Fibroblast of villous mesenchyme (primary cell): ENCODE results near the gene MSI2. TPM values are rescaled to one million over a fixed set of nuclear protein-coding genes. Genes with fewer than 3 reads are reported as not detected.
A peak's percentile ranks its signal among the peaks of the same experiment; 100 is the strongest.

Experiments used
- DNase-seq: peaks from one replicate; pipeline ENCODE4 v3.0.0-alpha.2; 2010; ENCODE audit warnings: low read depth
- H3K4me3 ChIP-seq: 2 replicates; pipeline ENCODE4 v1.5.1; 2011; ENCODE audit warnings: low read depth, mild to moderate bottlenecking, low read length
- total RNA-seq: library from RNA; depleted of rRNA; stranded (reverse); fragments of >200 nt; gene quantifications from 2 replicates; pipeline ENCODE4 v1.2.3, GENCODE V29; 2012
- TF ChIP-seq, protein P1 (sequence below): IDR thresholded peaks from 2 replicates; pipeline ENCODE4 v1.5.1; 2012; ENCODE audit warnings: low read depth, mild to moderate bottlenecking, low read length; ENCODE audit not compliant: insufficient read depth

Gene MSI2
- total RNA-seq, 1 donor, result 50.1 TPM

DNA sequence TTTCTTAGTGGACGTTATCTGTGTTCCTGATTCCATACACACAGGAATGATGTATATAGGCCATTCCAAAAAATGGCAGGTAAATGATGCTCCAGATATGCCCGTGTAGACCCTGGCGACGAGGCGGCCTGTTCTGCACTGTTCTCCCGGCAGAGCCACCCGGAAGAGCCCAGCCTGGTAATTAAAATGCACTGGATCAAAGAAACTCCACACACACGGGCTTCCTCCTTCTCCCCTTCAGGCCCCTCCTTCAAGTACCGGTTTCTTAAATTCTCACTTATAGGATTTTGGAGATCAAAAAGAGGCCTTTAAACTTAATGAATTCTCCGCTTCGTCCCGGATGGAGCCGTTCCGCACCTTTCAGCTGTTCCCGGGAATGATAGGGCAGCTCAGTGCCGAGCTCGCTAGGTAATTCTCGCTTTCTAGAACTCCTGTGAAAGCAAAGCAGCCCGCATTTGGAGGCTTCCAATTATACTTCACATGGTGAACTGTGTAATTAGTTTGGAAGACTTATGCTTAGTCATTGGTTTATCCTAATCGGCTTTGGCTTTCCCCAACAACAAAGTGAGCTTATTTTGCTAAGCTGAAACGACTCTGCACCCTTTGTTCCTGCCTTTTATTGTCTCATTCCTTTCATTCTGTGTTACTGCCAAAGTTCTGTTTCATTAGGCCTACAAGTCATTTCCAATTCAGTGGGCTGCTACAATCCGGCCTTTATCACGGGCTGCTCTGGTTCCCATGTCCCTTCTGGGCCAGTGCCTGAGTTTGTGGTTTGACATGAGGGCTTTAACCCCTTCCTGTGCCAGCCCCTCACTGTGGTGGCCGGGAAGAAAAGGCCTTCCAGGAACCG lies 150.0 kb downstream of the MSI2 start:
- H3K4me3 ChIP-seq, result no peak overlapping the region
- TF ChIP-seq, protein P1, sequence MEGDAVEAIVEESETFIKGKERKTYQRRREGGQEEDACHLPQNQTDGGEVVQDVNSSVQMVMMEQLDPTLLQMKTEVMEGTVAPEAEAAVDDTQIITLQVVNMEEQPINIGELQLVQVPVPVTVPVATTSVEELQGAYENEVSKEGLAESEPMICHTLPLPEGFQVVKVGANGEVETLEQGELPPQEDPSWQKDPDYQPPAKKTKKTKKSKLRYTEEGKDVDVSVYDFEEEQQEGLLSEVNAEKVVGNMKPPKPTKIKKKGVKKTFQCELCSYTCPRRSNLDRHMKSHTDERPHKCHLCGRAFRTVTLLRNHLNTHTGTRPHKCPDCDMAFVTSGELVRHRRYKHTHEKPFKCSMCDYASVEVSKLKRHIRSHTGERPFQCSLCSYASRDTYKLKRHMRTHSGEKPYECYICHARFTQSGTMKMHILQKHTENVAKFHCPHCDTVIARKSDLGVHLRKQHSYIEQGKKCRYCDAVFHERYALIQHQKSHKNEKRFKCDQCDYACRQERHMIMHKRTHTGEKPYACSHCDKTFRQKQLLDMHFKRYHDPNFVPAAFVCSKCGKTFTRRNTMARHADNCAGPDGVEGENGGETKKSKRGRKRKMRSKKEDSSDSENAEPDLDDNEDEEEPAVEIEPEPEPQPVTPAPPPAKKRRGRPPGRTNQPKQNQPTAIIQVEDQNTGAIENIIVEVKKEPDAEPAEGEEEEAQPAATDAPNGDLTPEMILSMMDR, result no peak
- DNase-seq, result peak; percentile 70

DNA sequence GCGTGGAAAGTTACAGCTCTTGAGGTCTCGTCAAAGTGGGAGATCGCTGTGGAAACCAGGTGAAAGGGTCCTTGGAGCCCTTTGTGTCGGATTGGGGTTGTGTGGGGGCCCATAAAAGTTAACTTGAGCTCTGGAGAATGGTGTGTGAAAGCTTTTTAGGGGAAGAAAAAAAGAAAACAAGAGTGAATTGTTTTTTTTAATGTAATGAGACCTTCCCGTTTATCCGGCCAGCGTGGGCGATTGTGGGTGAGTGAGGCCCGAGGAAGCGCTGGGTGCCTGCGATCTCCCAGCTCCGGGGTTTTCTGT lies 150.6 kb downstream of the MSI2 start:
- H3K4me3 ChIP-seq, result no peak overlapping the region
- TF ChIP-seq, protein P1, result no peak
- DNase-seq, result no peak

DNA sequence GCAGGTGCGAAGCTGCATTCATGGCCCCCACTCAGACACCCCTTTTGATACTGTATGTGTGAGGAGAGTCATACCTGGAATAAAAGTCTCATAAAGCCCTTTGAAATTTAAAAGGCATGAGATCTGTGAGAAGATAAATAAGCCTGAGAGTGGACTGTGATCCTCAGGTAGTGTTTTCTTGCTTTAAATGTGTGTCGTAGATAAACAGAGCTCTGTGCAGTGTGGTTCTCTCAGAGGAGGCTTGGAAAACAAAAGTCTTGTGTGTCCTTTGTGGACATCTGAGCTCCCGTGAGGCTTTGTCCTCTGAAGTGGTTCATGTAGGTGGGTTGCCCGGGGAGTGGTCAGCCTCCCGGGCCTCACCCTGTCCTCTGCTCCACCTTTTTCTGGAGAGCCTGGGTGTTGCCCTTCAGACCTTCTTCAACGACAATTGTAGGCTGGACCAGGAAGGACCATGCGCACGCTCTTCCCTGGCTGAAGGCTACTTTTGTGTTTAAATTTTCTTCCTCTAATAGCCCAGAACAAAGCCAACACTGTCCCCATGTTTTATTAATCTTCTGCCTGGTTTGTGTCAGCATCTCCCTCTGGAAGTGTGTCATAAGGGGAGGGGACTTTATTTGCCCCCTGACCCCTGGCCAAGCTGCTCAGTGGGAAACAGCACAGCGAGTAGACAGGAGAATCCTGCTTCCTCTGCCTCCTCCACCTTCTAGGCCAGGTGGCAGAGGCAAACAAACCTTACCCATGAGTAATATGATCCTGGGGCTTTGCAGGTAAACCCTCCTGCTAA lies 151.2 kb downstream of the MSI2 start:
- TF ChIP-seq, protein P1, result no peak
- H3K4me3 ChIP-seq, result no peak overlapping the region
- no peak for DNase-seq

DNA sequence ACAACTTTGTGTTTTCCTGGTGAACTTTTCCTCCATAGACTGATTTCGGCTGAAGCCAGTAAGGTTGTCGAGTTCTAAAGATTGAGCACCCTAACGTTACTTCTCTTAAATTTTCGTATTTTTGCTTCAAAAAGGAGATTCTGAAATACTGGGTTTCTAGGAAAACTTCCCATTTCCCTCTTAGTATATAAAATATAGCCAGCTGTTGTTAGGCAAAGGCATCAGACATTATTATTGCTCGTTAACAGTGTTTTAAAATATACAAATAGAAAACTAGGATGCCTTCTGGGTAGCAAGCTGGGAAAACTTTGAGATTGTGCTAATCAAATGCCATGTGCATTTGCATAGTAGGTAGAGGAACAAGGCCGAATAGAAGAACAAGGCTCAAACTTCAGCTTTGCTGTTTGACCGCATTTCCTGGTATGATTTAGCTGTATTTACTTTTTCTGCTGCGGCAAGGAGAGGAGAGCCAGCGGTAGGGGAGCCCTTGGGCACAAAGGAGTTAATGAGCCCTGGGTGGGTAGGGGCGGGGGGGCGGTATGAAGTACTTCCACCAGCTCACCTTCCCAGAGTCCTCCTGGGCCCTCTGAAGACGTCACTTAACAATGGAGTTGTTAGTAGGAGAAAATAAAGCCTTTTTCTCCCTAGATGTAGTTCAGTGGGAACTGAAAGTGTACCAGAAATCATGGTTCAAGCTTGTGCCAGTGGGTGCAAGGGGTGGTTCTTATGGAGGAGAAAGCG lies 151.9 kb downstream of the MSI2 start:
- no peak for DNase-seq
- H3K4me3 ChIP-seq, result no peak overlapping the region
- TF ChIP-seq, protein P1, result no peak

DNA sequence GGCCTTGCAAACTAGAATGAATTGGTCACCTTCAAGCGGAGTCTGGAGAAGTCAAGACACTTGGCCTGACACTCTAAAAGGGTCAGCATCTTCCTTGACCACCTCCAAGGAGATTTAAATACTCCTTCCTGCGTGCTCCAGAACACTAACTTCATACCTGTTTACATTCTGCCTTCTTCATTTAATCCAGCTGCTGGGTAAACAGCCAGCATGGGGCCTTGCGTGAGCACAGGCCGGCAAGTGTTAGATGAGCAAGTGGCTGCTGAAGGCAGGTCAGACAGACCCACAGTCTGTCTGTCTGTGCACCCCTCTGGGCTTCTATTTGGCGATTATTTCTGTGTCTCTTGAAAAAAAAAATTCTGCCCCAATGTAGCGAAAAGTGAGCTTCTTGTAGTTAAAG lies 153.8 kb downstream of the MSI2 start:
- no peak overlapping the region for H3K4me3 ChIP-seq
- no peak for DNase-seq
- TF ChIP-seq, protein P1, result no peak

DNA sequence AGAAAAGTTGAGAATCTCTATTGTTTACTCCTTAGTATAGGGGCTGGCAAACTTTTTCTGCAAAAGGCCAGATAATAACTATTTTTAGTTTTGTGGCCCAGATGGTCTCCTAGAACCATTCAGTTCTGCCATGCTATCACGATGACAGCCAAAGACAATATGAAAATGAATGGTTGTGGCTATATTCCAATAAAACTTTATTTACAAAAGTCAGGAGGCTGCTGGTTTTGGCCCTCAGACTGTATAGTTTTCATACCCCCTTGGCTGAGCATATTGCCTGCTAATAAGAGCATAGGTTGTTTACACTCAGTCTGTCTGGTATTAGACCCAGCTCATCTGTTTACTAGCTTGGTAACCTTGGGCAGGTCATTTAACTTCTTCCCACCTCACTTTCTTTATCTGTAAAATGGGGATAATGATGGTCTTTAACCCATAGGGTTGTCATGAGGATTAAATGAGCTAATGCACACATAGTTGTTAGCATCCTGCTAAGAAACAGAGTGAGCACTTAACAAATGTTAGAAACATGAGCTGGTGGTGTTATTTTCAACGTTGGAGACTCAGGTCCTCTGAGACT lies 156.3 kb downstream of the MSI2 start:
- TF ChIP-seq, protein P1, result no peak
- DNase-seq, result no peak
- H3K4me3 ChIP-seq, result no peak overlapping the region
